ENCODE measurements around the gene POLD4. TPM values are rescaled to one million over a fixed set of nuclear protein-coding genes. Genes with fewer than 3 reads are reported as not detected.

POLD4 gene
- total RNA-seq, 1 experiment from 2014 or later: 19.5 TPM

GRCh38 chr11:67400942-67401494 is 47.7 kb upstream of the POLD4 start:
- Mint-ChIP-seq H3K4me1 (peaks cover 16 to 18% of the 10 kb centered on the region in 2 experiments), H3K9me3 (no peaks in the 10 kb centered on the region), H3K27ac (no peak overlapping the region), H3K27me3 (ENCODE audit: low read depth) (peaks cover 3% of the 10 kb centered on the region), H3K36me3 (ENCODE audit: insufficient read depth in 1 of 3, low read depth in 3 of 3) (peaks cover 14 to 39% (median 39%) of the 10 kb centered on the region in 3 experiments), H3K4me3 (peak overlapping the region; percentile 69 to 82)
- no peak overlapping the region for H3K4ac ChIP-seq (ENCODE audit: low read depth, low read length)
- H3K23ac ChIP-seq (ENCODE audit: insufficient read length, low read depth, low read length): no peak overlapping the region
- no peak overlapping the region for H3K56ac ChIP-seq (ENCODE audit: insufficient read length, low read depth, low read length)
- no peak for DNase-seq
- H2BK120ac ChIP-seq (ENCODE audit: low read depth, low read length, poor library complexity, severe bottlenecking): no peak overlapping the region
- H3K23me2 ChIP-seq (ENCODE audit: insufficient read length, low read depth, low read length, poor library complexity, severe bottlenecking): peaks cover 5% of the 10 kb centered on the region
- no peaks in the 10 kb centered on the region for H4K20me1 ChIP-seq (ENCODE audit: control insufficient read depth, insufficient read depth, insufficient read length)
- H3K18ac ChIP-seq (ENCODE audit: insufficient read length, low read depth, low read length): no peak overlapping the region
- H2BK20ac ChIP-seq (ENCODE audit: low read depth, low read length, poor library complexity, severe bottlenecking): no peak overlapping the region
- WGBS (ENCODE audit: extremely low coverage, insufficient read length, low lambda C conversion rate): no CpG with 5 or more reads among the region's 27 CpGs
- H2BK15ac ChIP-seq (ENCODE audit: low read depth, low read length): no peak overlapping the region; the same call in 1 of the 2 replicates
- no peak overlapping the region for H2BK12ac ChIP-seq (ENCODE audit: insufficient read length, low read depth, low read length)
- no peak for TF ChIP-seq CTCF (conservative IDR thresholded peaks at IDR 0.05)
- H2BK5ac ChIP-seq (ENCODE audit: insufficient read length, low read length): no peak overlapping the region
- H3T11ph ChIP-seq (ENCODE audit: low read length): no peak overlapping the region
- H3K79me2 ChIP-seq (ENCODE audit: insufficient read depth, low read length): peaks cover 4% of the 10 kb centered on the region; the same call in 1 of the 2 replicates
- H3K9ac ChIP-seq (ENCODE audit: extremely low read depth, insufficient read length, low read length): peak overlapping the region; percentile 34
- no peak overlapping the region for H4K8ac ChIP-seq (replicated peaks; ENCODE audit: insufficient read length, low read depth, low read length)
- H3K4me1 ChIP-seq (ENCODE audit: insufficient read depth, low read length): peaks cover 2% of the 10 kb centered on the region; the same call in 1 of the 2 replicates
- H3K4me2 ChIP-seq (ENCODE audit: insufficient read depth, insufficient read length, low read length): peak overlapping the region; percentile 83
- no peak overlapping the region for H4K5ac ChIP-seq (ENCODE audit: insufficient read length, low read depth, low read length)
- H3K14ac ChIP-seq (ENCODE audit: insufficient read depth, low read length): peak overlapping the region; percentile 77; the same call in 1 of the 2 replicates
- H2AFZ ChIP-seq (ENCODE audit: low read length): no peak overlapping the region
- no peak overlapping the region for H3K27ac ChIP-seq (ENCODE audit: insufficient read length, low read depth, low read length)
- no peak overlapping the region for H2AK5ac ChIP-seq (ENCODE audit: insufficient read length, low read length)
- H3K27me3 ChIP-seq (ENCODE audit: insufficient read depth, low read length): no peaks in the 10 kb centered on the region
- H3K9me3 ChIP-seq (ENCODE audit: control insufficient read depth, low read depth, low read length): no peaks in the 10 kb centered on the region
- H4K91ac ChIP-seq (ENCODE audit: insufficient read length, low read depth, low read length): no peak overlapping the region
- peaks cover 3% of the 10 kb centered on the region for H3K79me1 ChIP-seq (ENCODE audit: insufficient read depth, low read depth, low read length, poor library complexity, severe bottlenecking)

Data from H9 (cell line).